Measurements from ENCODE around the gene JPH4.

The JPH4 gene

GRCh38 chr14:23548351-23549318, 30.0 kb downstream of the JPH4 start:
- Histone ChIP-seq H3K27ac (ENCODE audit: low read depth, low read length) (no peak overlapping the region), H3K4me1 (ENCODE audit: insufficient read depth, low read length) (peaks cover 6% of the 10 kb centered on the region), H3K27me3 (ENCODE audit: control insufficient read depth in 1 of 2, insufficient read depth in 2 of 2, low read length in 2 of 2) (no peaks in the 10 kb centered on the region), H3K36me3 (ENCODE audit: insufficient read depth, low read length) (no peaks in the 10 kb centered on the region), H3K9me3 (ENCODE audit: low read length) (no peaks in the 10 kb centered on the region), H3K4me3 (ENCODE audit: low read depth in 1 of 2, low read length in 2 of 2) (no peak overlapping the region), H3K9ac (ENCODE audit: low read length) (no peak overlapping the region)

DNA sequence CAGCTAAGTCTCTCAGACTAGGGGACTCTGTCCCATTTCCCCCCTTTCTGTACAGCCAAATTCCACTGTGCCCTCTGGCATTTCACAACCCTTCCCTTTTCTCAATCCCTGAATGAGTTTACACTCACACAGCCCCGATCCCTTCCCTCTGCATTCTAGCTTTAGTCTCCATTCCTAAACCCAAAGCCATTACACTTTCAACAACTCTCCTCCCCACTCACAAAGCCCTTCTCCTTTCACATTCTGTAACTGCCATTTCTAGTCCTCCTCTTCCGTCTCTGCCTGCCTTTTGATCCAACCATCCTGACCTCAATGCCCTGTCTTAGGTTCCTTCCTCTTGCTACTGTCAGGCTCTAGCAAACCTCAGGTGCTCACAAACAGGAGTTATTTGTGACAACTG, 30.7 kb downstream of the JPH4 start:
- no peaks in the 10 kb centered on the region for H3K9me3 ChIP-seq (ENCODE audit: low read length)
- H3K4me1 ChIP-seq (ENCODE audit: insufficient read depth, low read length): peaks cover 6% of the 10 kb centered on the region
- H3K27me3 ChIP-seq (ENCODE audit: control insufficient read depth in 1 of 2, insufficient read depth in 2 of 2, low read length in 2 of 2): no peaks in the 10 kb centered on the region
- H3K36me3 ChIP-seq (ENCODE audit: insufficient read depth, low read length): no peaks in the 10 kb centered on the region
- no peak overlapping the region for H3K9ac ChIP-seq (ENCODE audit: low read length)
- H3K27ac ChIP-seq (ENCODE audit: low read depth, low read length): no peak overlapping the region
- no peak overlapping the region for H3K4me3 ChIP-seq (ENCODE audit: low read depth in 1 of 2, low read length in 2 of 2)

DNA sequence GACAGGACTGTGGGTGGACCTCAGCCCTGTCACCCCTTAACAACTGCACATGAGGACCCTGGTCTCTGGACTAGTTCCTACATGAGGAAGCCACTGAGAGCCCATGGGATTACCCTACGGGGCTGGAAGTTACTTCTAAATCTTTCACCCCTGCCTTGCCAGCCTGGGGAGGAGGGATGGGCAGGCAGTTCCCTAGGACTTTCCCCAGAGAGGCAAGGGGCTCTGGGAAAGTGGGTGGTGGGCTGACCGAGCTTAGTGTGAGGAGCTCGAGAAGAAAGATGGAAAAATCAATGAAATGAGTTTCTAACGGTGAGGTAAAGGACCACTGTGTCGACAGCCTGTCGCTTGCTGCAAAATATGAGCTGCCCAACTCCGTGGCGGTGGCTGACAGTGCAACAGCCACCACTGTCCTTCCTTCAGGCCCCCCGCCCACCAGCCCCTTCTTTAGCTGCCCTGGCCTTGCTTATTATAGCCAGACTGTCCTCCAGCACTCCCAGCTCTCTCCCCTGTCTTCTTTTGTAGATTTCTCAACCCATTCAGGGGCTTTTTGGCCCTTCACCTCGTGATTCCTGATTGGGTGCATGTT, 32.0 kb downstream of the JPH4 start:
- peaks cover 6% of the 10 kb centered on the region for H3K4me1 ChIP-seq (ENCODE audit: insufficient read depth, low read length)
- no peaks in the 10 kb centered on the region for H3K9me3 ChIP-seq (ENCODE audit: low read length)
- H3K36me3 ChIP-seq (ENCODE audit: insufficient read depth, low read length): no peaks in the 10 kb centered on the region
- no peak overlapping the region for H3K4me3 ChIP-seq (ENCODE audit: low read depth in 1 of 2, low read length in 2 of 2)
- no peak overlapping the region for H3K27ac ChIP-seq (ENCODE audit: low read depth, low read length)
- no peaks in the 10 kb centered on the region for H3K27me3 ChIP-seq (ENCODE audit: control insufficient read depth in 1 of 2, insufficient read depth in 2 of 2, low read length in 2 of 2)
- no peak overlapping the region for H3K9ac ChIP-seq (ENCODE audit: low read length)

DNA sequence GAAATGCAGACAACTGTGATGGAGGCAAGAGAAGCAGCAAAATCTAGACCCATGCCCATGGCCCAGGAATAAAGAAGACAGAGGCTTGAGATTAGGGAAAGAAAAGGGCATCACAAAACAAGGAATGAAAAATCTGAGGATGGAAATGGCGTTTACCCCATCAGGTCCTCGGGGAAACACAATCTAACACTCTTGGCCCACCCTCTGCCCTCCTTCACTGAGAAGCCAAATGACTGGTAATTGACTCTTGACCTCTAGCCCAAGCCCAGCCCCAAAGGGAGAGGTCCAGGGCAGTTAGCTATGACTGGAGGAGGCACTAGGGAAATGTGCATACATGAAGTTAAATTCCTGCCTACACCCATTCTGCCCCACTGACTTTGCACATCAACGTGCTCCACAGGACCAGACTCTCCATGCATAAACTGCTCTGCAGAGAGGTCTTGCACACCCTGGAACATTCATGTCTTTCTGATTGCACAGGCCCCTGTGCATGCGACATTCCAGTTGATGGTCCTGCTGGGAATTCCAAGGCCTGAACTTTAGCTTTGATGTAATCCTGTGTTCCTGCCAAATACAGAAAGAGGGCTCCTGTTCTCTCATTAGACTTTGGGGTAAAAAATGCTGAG, 32.7 kb downstream of the JPH4 start:
- Histone ChIP-seq H3K9me3 (ENCODE audit: low read length) (no peaks in the 10 kb centered on the region), H3K27ac (ENCODE audit: low read depth, low read length) (no peak overlapping the region), H3K9ac (ENCODE audit: low read length) (no peak overlapping the region), H3K4me1 (ENCODE audit: insufficient read depth, low read length) (peaks cover 6% of the 10 kb centered on the region), H3K4me3 (ENCODE audit: low read depth in 1 of 2, low read length in 2 of 2) (no peak overlapping the region), H3K36me3 (ENCODE audit: insufficient read depth, low read length) (no peaks in the 10 kb centered on the region), H3K27me3 (ENCODE audit: control insufficient read depth in 1 of 2, insufficient read depth in 2 of 2, low read length in 2 of 2) (no peaks in the 10 kb centered on the region)

DNA sequence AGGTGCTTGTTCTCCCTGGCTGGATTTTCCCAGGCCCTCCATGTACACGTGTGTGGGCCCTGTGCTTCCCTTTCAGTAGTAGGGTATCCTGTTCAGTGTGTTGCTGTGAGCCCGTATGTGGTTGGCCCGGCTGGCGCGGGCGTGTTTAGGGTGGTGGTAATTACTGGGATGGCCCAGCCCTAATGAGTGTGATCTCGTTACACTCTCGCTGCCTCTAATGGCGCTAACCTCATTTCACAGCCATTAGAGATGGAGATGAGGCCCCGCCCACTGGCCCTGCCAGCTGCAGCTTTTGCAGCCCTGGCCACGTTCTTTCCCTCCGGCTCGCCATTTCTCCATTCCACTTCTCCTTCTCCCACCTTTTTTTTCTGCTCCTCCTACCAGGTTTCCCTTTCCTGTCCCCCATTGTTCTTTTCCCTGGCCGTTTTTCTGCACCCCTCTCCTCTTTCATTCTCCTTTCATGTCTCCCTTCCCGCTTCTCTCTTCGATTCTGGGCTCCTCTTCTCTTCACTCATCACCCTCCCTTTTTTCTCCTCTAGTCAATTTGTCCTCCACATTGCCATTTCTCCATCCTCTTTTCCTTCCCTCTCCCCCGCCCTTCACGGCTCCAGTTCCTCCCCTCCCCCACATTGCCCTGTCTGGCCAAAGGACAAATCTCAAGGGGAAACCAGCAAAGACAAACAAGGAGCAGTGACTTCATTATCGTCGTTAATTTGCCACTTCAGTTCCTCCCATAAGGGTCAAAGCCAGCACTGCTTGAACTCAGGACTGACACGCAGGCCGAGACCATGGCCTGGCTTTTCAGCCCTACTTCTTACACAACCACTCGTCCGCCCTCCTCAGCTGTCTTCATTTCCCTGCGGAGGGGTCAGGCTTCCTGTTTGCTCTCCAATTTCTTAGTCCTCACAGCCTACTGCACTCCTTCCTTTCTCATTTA, 33.8 kb downstream of the JPH4 start:
- no peak overlapping the region for H3K9ac ChIP-seq (ENCODE audit: low read length)

GRCh38 chr14:23543403-23543802, 35.2 kb downstream of the JPH4 start:
- Histone ChIP-seq H3K36me3 (ENCODE audit: insufficient read depth, low read length) (no peaks in the 10 kb centered on the region), H3K27ac (ENCODE audit: low read depth, low read length) (no peak overlapping the region), H3K4me3 (ENCODE audit: low read depth in 1 of 2, low read length in 2 of 2) (no peak overlapping the region), H3K9me3 (ENCODE audit: low read length) (no peaks in the 10 kb centered on the region), H3K9ac (ENCODE audit: low read length) (no peak overlapping the region), H3K27me3 (ENCODE audit: control insufficient read depth in 1 of 2, insufficient read depth in 2 of 2, low read length in 2 of 2) (no peaks in the 10 kb centered on the region), H3K4me1 (ENCODE audit: insufficient read depth, low read length) (no peaks in the 10 kb centered on the region)

More for the DNA sequence above, 33.8 kb downstream of the JPH4 start:
- Histone ChIP-seq H3K27me3 (ENCODE audit: control insufficient read depth in 1 of 2, insufficient read depth in 2 of 2, low read length in 2 of 2) (no peaks in the 10 kb centered on the region), H3K27ac (ENCODE audit: low read depth, low read length) (no peak overlapping the region), H3K4me3 (ENCODE audit: low read depth in 1 of 2, low read length in 2 of 2) (no peak overlapping the region), H3K9me3 (ENCODE audit: low read length) (no peaks in the 10 kb centered on the region), H3K4me1 (ENCODE audit: insufficient read depth, low read length) (no peaks in the 10 kb centered on the region), H3K36me3 (ENCODE audit: insufficient read depth, low read length) (no peaks in the 10 kb centered on the region)

- Histone ChIP-seq H3K4me3 (ENCODE audit: low read depth in 1 of 2, low read length in 2 of 2) (no peak overlapping the region), H3K9ac (ENCODE audit: low read length) (no peak overlapping the region), H3K9me3 (ENCODE audit: low read length) (no peaks in the 10 kb centered on the region), H3K4me1 (ENCODE audit: insufficient read depth, low read length) (no peaks in the 10 kb centered on the region), H3K27ac (ENCODE audit: low read depth, low read length) (no peak overlapping the region), H3K36me3 (ENCODE audit: insufficient read depth, low read length) (no peaks in the 10 kb centered on the region), H3K27me3 (ENCODE audit: control insufficient read depth in 1 of 2, insufficient read depth in 2 of 2, low read length in 2 of 2) (no peaks in the 10 kb centered on the region)
These were observed 36.3 kb downstream of the JPH4 start for GRCh38 chr14:23542261-23542660.

DNA sequence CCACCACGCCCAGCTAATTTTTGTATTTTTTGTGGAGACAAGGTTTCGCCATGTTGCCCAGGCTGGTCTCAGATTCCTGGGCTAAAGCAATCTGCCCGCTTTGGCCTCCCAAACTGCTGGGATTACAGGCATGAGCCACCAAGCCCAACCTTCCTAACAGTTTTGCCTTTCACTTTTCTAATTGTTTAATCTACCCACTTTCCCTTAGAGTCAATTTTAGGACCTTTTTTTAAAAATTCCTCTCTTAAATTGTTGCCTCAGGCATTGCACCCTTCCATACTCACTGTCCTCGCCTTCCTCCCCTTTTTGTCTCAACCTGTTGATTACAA, 38.5 kb downstream of the JPH4 start:
- Histone ChIP-seq H3K9ac (ENCODE audit: low read length) (no peak overlapping the region), H3K27ac (ENCODE audit: low read depth, low read length) (no peak overlapping the region), H3K4me3 (ENCODE audit: low read depth in 1 of 2, low read length in 2 of 2) (no peak overlapping the region), H3K36me3 (ENCODE audit: insufficient read depth, low read length) (no peaks in the 10 kb centered on the region), H3K9me3 (ENCODE audit: low read length) (no peaks in the 10 kb centered on the region), H3K27me3 (ENCODE audit: control insufficient read depth in 1 of 2, insufficient read depth in 2 of 2, low read length in 2 of 2) (no peaks in the 10 kb centered on the region), H3K4me1 (ENCODE audit: insufficient read depth, low read length) (no peaks in the 10 kb centered on the region)

GRCh38 chr14:23539248-23540140, 39.1 kb downstream of the JPH4 start:
- Histone ChIP-seq H3K4me3 (ENCODE audit: low read depth in 1 of 2, low read length in 2 of 2) (no peak overlapping the region), H3K9me3 (ENCODE audit: low read length) (no peaks in the 10 kb centered on the region), H3K27ac (ENCODE audit: low read depth, low read length) (no peak overlapping the region), H3K36me3 (ENCODE audit: insufficient read depth, low read length) (no peaks in the 10 kb centered on the region), H3K27me3 (ENCODE audit: control insufficient read depth in 1 of 2, insufficient read depth in 2 of 2, low read length in 2 of 2) (no peaks in the 10 kb centered on the region), H3K4me1 (ENCODE audit: insufficient read depth, low read length) (no peaks in the 10 kb centered on the region), H3K9ac (ENCODE audit: low read length) (no peak overlapping the region)

- Histone ChIP-seq H3K9ac (ENCODE audit: low read length) (no peak overlapping the region), H3K4me3 (ENCODE audit: low read depth in 1 of 2, low read length in 2 of 2) (no peak overlapping the region), H3K27ac (ENCODE audit: low read depth, low read length) (no peak overlapping the region)
These were observed 39.8 kb downstream of the JPH4 start for GRCh38 chr14:23538785-23539184.

More at GRCh38 chr14:23538785-23539184, 39.8 kb downstream of the JPH4 start:
- Histone ChIP-seq H3K4me1 (ENCODE audit: insufficient read depth, low read length) (no peaks in the 10 kb centered on the region), H3K9me3 (ENCODE audit: low read length) (no peaks in the 10 kb centered on the region), H3K27me3 (ENCODE audit: control insufficient read depth in 1 of 2, insufficient read depth in 2 of 2, low read length in 2 of 2) (no peaks in the 10 kb centered on the region), H3K36me3 (ENCODE audit: insufficient read depth, low read length) (no peaks in the 10 kb centered on the region)
